Body of pancreas (tissue), 4 donors: Measurements from ENCODE around the gene CYP27A1.

Experiments
- CTCF ChIP-seq, 7 experiments: fragments of 450-650 bp in 4 of 7; fragments of 200-600 bp in 3 of 7; sonication (generic) in 3 of 7; IDR thresholded peaks; one replicate each; pipeline ENCODE4 v1.5.1; 2016 to 2019; ENCODE audit warnings: antibody characterized with exemption in 7 of 7
- POLR2A ChIP-seq, 3 donors: fragments of 450-650 bp; IDR thresholded peaks; one replicate each; pipeline ENCODE4 v1.6.1; 2016; ENCODE audit warnings: antibody characterized with exemption in 3 of 3, mild to moderate bottlenecking in 2 of 3

GRCh38 chr2:218777276-218777990, 4.5 kb upstream of the CYP27A1 start:
- no peak for TF ChIP-seq CTCF (IDR thresholded peaks at IDR 0.05)
- TF ChIP-seq POLR2A (IDR thresholded peaks at IDR 0.05), result no peak
